A673 (cell line): ENCODE measurements around the gene DDR2. TPM values are rescaled to one million over a fixed set of nuclear protein-coding genes. Genes with fewer than 3 reads are reported as not detected.

Source experiments
- BruUV-seq: library from RNA; stranded (reverse); fragments of 400-500 nt; replicated peaks from 2 replicates; lab custom pipeline; 2021; lab: Mats Ljungman, UMichigan
- CTCF ChIA-PET: fragments of 300-600 bp; sonication (Branson Sonifier 250); formaldehyde crosslinking; loops from one replicate; lab custom pipeline; 2022; ENCODE audit warnings: antibody characterized with exemption; lab: Charles Lee
- POLR2A ChIA-PET: fragments of 300-600 bp; sonication (Branson Sonifier 250); formaldehyde crosslinking; loops from one replicate; lab custom pipeline; 2022; ENCODE audit warnings: antibody characterized with exemption; ENCODE audit not compliant: low non-redundant PET; lab: Charles Lee
- DNase-seq: peaks from one replicate; pipeline ENCODE4 v3.0.0-alpha.2; 2015; ENCODE audit warnings: low spot score
- H3K27ac ChIP-seq: fragments of 200-600 bp; sonication (generic); 2 replicates; pipeline ENCODE4 v1.5.1; 2016; ENCODE audit warnings: mixed run types, low read depth, mild to moderate bottlenecking, mixed read lengths, antibody characterized with exemption, low read length; ENCODE audit not compliant: poor library complexity, severe bottlenecking
- H3K27me3 ChIP-seq: fragments of 200-600 bp; sonication (generic); replicated peaks from 2 replicates; pipeline ENCODE4 v1.6.1; 2017; ENCODE audit warnings: mixed run types, low read depth, mild to moderate bottlenecking, mixed read lengths, antibody characterized with exemption, low read length; ENCODE audit not compliant: insufficient read depth, poor library complexity
- H3K36me3 ChIP-seq: fragments of 200-600 bp; sonication (generic); 2 replicates; pipeline ENCODE4 v1.6.1; 2016; ENCODE audit warnings: mixed run types, mild to moderate bottlenecking, mixed read lengths, antibody characterized with exemption, low read length; ENCODE audit not compliant: insufficient read depth, poor library complexity, severe bottlenecking
- H3K4me1 ChIP-seq: fragments of 200-600 bp; sonication (generic); 2 replicates; pipeline ENCODE4 v1.6.1; 2017; ENCODE audit warnings: mixed run types, mild to moderate bottlenecking, mixed read lengths, antibody characterized with exemption, low read length; ENCODE audit not compliant: insufficient read depth, poor library complexity, severe bottlenecking
- H3K4me3 ChIP-seq: fragments of 200-600 bp; sonication (generic); 2 replicates; pipeline ENCODE4 v1.5.1; 2016; ENCODE audit warnings: low read depth, mixed run types, mild to moderate bottlenecking, mixed read lengths, low read length; ENCODE audit not compliant: poor library complexity, severe bottlenecking
- H3K9me3 ChIP-seq: fragments of 200-600 bp; sonication (generic); 2 replicates; pipeline ENCODE4 v1.6.1; 2016; ENCODE audit warnings: mixed run types, low read depth, mild to moderate bottlenecking, mixed read lengths, antibody characterized with exemption, low read length; ENCODE audit not compliant: poor library complexity, severe bottlenecking
- EZH2 ChIP-seq: fragments of 200-600 bp; sonication (generic); IDR thresholded peaks from 2 replicates; pipeline ENCODE4 v1.6.1; 2017; ENCODE audit warnings: borderline replicate concordance, low read depth, mild to moderate bottlenecking, mixed read lengths, antibody characterized with exemption, low read length; ENCODE audit not compliant: poor library complexity, severe bottlenecking
- intact Hi-C: fragments of 100-400 bp; cut with micrococcal nuclease; formaldehyde crosslinking; loops from one replicate; pipeline ENCODE4 v1.10.0; 2022; ENCODE audit not compliant: unreplicated experiment
- total RNA-seq: library from RNA; stranded (reverse); gene quantifications from 2 replicates; pipeline ENCODE4 v1.2.3, GENCODE V29; 2021
- TF ChIP-seq, protein P1 (sequence below): fragments of 300-800, 200-600 bp; sonication (generic); conservative IDR thresholded peaks from 2 replicates; pipeline ENCODE4 v1.5.1; 2017; ENCODE audit warnings: low read depth, mild to moderate bottlenecking, antibody characterized with exemption, low read length, moderate library complexity, mixed read lengths

Gene DDR2
- total RNA-seq, 1 experiment from 2014 or later, result 121 TPM

DNA sequence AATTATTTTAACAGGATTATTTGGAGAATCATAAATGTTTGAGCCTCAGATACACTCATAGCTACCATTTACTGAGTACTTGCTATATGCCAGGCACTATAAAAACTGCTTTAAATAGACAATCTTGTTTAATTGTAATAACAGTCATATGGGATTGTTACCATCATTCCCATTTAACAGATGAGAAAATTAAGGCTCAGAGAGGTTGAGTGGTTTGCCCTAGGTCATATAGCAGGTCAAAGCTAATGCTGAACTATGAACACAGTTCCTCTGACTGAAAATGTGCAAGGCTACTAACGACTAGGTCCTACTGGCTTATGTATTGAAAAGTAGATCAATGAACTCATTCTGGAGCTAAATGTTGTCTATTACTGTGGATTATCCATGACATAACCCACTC, 63.4 kb downstream of the DDR2 start:
- peaks cover 57% of the 10 kb centered on the region for H3K4me1 ChIP-seq
- no peak for DNase-seq
- no peak overlapping the region for H3K4me3 ChIP-seq
- no TSS peak for BruUV-seq
- peaks cover 7% of the 10 kb centered on the region for H3K36me3 ChIP-seq
- intact Hi-C loops, result no loop called here
- H3K9me3 ChIP-seq, result no peaks in the 10 kb centered on the region
- peak overlapping the region; percentile 76 for H3K27ac ChIP-seq
- TF ChIP-seq, protein P1, sequence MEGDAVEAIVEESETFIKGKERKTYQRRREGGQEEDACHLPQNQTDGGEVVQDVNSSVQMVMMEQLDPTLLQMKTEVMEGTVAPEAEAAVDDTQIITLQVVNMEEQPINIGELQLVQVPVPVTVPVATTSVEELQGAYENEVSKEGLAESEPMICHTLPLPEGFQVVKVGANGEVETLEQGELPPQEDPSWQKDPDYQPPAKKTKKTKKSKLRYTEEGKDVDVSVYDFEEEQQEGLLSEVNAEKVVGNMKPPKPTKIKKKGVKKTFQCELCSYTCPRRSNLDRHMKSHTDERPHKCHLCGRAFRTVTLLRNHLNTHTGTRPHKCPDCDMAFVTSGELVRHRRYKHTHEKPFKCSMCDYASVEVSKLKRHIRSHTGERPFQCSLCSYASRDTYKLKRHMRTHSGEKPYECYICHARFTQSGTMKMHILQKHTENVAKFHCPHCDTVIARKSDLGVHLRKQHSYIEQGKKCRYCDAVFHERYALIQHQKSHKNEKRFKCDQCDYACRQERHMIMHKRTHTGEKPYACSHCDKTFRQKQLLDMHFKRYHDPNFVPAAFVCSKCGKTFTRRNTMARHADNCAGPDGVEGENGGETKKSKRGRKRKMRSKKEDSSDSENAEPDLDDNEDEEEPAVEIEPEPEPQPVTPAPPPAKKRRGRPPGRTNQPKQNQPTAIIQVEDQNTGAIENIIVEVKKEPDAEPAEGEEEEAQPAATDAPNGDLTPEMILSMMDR, result no peak
- no peak for TF ChIP-seq EZH2
- ChIA-PET POLR2A (no interaction called here), CTCF (no interaction called here)
- no peaks in the 10 kb centered on the region for H3K27me3 ChIP-seq

DNA sequence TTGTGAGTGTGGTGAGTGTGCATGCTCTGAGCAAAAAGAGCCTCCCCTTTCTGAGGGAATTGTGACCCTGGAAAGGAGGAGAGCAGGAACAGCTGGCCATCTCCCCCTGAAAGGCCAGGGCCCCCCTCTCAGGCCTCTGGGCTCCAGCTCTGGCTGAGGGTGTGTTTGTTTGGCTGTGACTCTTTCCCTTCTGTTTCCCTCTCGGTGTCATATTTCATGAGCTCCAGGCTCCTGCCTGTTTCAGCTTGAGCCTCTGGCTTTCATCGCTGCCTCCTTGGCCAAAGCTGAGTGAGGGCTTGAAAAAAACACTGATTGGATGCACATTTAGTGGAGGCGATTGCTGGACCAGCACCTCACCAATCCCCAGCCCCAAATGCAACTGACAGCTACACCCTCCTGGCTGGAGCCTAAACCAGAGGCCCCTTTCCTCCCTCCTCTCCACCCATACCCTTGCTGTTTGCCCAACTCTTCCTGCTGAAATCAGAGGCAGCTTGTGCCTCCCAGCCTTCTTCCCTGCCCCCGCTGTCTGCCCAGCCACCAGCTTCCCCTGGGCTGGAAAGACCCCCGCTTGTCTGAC, 64.1 kb downstream of the DDR2 start:
- CTCF ChIA-PET, result no interaction called here
- H3K4me3 ChIP-seq, result peak overlapping the region; percentile 6
- peaks cover 52% of the 10 kb centered on the region for H3K4me1 ChIP-seq
- peak; percentile 91 for DNase-seq
- intact Hi-C loops, result no loop called here
- POLR2A ChIA-PET, result interaction anchor here (0.6 kb wide), 1 partner anchor 92 kb away, joined by 20 read pairs; no protein-coding TSS in a partner anchor
- no peaks in the 10 kb centered on the region for H3K27me3 ChIP-seq
- H3K9me3 ChIP-seq, result no peaks in the 10 kb centered on the region
- TF ChIP-seq EZH2, result no peak
- TF ChIP-seq, protein P1, result no peak
- H3K27ac ChIP-seq, result peak overlapping the region; percentile 76
- no TSS peak for BruUV-seq
- peaks cover 7% of the 10 kb centered on the region for H3K36me3 ChIP-seq

DNA sequence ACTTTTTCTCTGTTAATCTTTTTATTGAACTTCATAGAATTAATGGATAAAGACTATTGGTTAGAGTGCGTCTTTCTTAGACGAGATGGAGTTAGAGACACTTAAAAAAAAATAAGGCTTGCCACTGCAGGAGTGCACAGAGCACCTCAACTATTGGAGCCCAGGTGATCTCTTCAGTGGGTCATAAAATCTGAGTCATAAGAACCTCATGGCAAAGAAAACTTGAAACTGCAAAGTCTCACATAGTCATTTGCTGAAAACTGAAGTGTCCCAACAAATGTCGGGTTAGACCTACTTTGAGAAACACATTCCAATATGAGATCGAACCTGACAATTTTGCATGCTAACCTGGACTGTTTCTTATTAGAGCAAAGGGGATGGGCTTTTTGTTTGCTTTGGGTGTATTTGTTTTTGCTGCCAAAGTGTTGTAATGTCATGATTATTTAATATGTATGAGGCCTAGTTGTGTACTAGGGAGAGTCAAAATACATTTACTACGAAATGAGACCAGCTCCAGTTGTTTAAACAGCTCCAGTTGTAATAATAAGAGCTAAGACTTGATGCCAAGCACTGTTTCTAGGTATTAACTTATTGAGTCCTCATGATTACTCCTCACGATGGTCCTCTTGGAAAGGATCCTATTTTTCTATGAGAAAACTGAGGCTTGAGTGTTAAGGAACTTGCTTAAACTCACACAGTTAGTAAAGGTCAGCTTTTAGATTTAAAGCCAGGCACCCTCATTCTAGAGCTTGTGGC, 65.1 kb downstream of the DDR2 start:
- TF ChIP-seq, protein P1, result no peak
- TF ChIP-seq EZH2, result no peak
- Histone ChIP-seq H3K27ac (peak overlapping the region; percentile 76), H3K4me1 (peaks cover 47% of the 10 kb centered on the region), H3K9me3 (no peaks in the 10 kb centered on the region), H3K36me3 (peaks cover 7% of the 10 kb centered on the region), H3K4me3 (no peak overlapping the region), H3K27me3 (no peaks in the 10 kb centered on the region)
- intact Hi-C loops, result no loop called here
- ChIA-PET CTCF (no interaction called here), POLR2A (no interaction called here)
- DNase-seq, result no peak
- no TSS peak for BruUV-seq
